ENCODE results near the gene TNP2. TPM values are rescaled to one million over a fixed set of nuclear protein-coding genes. Genes with fewer than 3 reads are reported as not detected.
A peak's percentile ranks its signal among the peaks of the same experiment; 100 is the strongest.

TNP2 gene
- total RNA-seq, 3 donors from 2014 or later: not detected

GRCh38 chr16:11308493-11309283, 39.6 kb upstream of the TNP2 start:
- intact Hi-C loops (cut with DNase I, micrococcal nuclease): no loop called here
- no peaks in the 10 kb centered on the region for H3K36me3 ChIP-seq (ENCODE audit: low read depth)
- H3K4me3 ChIP-seq: no peak overlapping the region
- TF ChIP-seq, protein P1, sequence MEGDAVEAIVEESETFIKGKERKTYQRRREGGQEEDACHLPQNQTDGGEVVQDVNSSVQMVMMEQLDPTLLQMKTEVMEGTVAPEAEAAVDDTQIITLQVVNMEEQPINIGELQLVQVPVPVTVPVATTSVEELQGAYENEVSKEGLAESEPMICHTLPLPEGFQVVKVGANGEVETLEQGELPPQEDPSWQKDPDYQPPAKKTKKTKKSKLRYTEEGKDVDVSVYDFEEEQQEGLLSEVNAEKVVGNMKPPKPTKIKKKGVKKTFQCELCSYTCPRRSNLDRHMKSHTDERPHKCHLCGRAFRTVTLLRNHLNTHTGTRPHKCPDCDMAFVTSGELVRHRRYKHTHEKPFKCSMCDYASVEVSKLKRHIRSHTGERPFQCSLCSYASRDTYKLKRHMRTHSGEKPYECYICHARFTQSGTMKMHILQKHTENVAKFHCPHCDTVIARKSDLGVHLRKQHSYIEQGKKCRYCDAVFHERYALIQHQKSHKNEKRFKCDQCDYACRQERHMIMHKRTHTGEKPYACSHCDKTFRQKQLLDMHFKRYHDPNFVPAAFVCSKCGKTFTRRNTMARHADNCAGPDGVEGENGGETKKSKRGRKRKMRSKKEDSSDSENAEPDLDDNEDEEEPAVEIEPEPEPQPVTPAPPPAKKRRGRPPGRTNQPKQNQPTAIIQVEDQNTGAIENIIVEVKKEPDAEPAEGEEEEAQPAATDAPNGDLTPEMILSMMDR (IDR thresholded peaks at IDR 0.05): no peak
- no peaks in the 10 kb centered on the region for H3K9me3 ChIP-seq
- peak; percentile 45 for ATAC-seq
- peaks cover 12% of the 10 kb centered on the region for H3K4me1 ChIP-seq (ENCODE audit: low read depth)
- peak in 1 of 3 donors; percentile 80 for DNase-seq

GRCh38 chr16:11307639-11308492, 38.7 kb upstream of the TNP2 start:
- TF ChIP-seq, protein P1 (IDR thresholded peaks at IDR 0.05): no peak
- Histone ChIP-seq H3K36me3 (ENCODE audit: low read depth) (no peaks in the 10 kb centered on the region), H3K9me3 (no peaks in the 10 kb centered on the region), H3K4me3 (no peak overlapping the region), H3K4me1 (ENCODE audit: low read depth) (peaks cover 9% of the 10 kb centered on the region)
- intact Hi-C loops (cut with DNase I, micrococcal nuclease): no loop called here
- DNase-seq (no peak), ATAC-seq (no peak)

DNA sequence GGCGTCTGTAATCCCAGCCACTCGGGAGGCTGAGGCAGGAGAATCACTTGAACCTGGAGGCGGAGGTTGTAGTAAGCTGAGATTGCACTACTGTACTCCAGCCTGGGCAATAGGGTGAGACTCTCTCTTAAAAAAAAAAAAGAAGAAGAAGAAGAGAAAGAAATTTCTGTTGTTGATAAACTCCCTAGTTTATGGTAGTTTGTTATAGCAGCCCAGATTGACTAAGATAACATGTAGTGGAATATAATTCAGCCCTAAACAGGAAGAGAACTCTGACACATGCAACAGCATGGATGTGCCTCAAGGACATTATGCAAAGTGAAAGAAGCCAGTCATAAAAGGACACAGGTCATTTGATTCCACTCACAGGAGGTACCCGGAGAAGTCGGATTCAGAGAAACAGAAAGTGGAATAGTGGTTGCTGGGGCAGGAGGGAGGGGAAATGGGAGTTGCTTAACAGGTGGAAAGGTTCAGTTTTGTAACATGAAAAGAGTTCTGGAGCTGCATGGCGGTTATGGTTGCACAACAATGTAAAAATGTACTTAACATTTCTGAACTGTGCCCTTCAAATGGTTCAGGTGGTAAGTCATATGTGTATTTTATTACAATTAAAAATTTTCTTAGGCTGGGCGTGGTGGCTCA, 38.0 kb upstream of the TNP2 start:
- H3K4me3 ChIP-seq: no peak overlapping the region
- no peaks in the 10 kb centered on the region for H3K36me3 ChIP-seq (ENCODE audit: low read depth)
- H3K9me3 ChIP-seq: no peaks in the 10 kb centered on the region
- TF ChIP-seq, protein P1 (IDR thresholded peaks at IDR 0.05): no peak
- peaks cover 8% of the 10 kb centered on the region for H3K4me1 ChIP-seq (ENCODE audit: low read depth)
- intact Hi-C loops (cut with DNase I, micrococcal nuclease): no loop called here
- no peak for DNase-seq
- ATAC-seq: peak; percentile 82

DNA sequence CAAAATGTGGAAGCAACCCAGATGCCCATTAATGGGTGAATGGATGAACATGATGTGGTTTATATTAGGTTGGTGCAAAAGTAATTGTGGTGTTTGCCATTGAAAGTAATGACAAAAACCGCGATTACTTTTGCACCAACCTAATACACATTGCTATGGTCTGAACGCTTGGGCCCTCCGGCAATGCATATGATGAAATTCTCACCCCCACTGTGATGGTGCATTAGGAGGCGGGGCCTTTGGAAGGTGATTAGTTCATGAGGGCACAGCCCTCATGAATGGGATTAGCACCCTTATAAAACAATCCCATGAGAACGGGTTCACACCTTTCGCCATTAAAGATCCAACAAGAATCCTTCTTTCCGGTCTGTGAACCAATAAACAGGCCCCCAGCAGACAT, 37.3 kb upstream of the TNP2 start:
- ATAC-seq: no peak
- no peak for DNase-seq
- no peak overlapping the region for H3K4me3 ChIP-seq

More for the DNA sequence above, 37.3 kb upstream of the TNP2 start:
- Histone ChIP-seq H3K9me3 (no peaks in the 10 kb centered on the region), H3K36me3 (ENCODE audit: low read depth) (no peaks in the 10 kb centered on the region), H3K4me1 (ENCODE audit: low read depth) (peaks cover 8% of the 10 kb centered on the region)
- TF ChIP-seq, protein P1 (IDR thresholded peaks at IDR 0.05): no peak
- intact Hi-C loops (cut with DNase I, micrococcal nuclease): no loop called here
